Neural crest cell (in vitro differentiated cells): Measurements from ENCODE around the gene NCS1. TPM values are rescaled to one million over a fixed set of nuclear protein-coding genes. Genes with fewer than 3 reads are reported as not detected.

Experiments
- DNase-seq: peaks from one replicate; pipeline ENCODE4 v3.0.0; 2021; ENCODE audit warnings: low read depth, mixed read lengths, low spot score
- H3K27ac Mint-ChIP-seq: one replicate; pipeline ENCODE4 v1.8.0; 2021; ENCODE audit warnings: mild to moderate bottlenecking, mixed read lengths; ENCODE audit not compliant: unreplicated experiment
- H3K27me3 Mint-ChIP-seq: 2 replicates; pipeline ENCODE4 v1.8.0; 2021; ENCODE audit warnings: low read depth, mild to moderate bottlenecking, mixed read lengths
- H3K36me3 Mint-ChIP-seq: 2 replicates; pipeline ENCODE4 v1.8.0; 2021; ENCODE audit warnings: low read depth, mild to moderate bottlenecking, mixed read lengths
- H3K4me1 Mint-ChIP-seq: 2 replicates; pipeline ENCODE4 v1.8.0; 2021; ENCODE audit warnings: mixed read lengths
- H3K4me3 Mint-ChIP-seq: one replicate; pipeline ENCODE4 v1.8.0; 2021; ENCODE audit warnings: mild to moderate bottlenecking, mixed read lengths
- H3K9me3 Mint-ChIP-seq: 2 replicates; pipeline ENCODE4 v1.8.0; 2021; ENCODE audit warnings: mixed read lengths
- CTCF ChIP-seq: fragments of 200-600 bp; sonication (generic); conservative IDR thresholded peaks from 2 replicates; pipeline ENCODE4 v1.5.0; 2021; ENCODE audit warnings: antibody characterized with exemption, mild to moderate bottlenecking
- total RNA-seq: library from RNA; stranded (reverse); gene quantifications from 2 replicates; pipeline ENCODE4 v1.2.1, GENCODE V29; 2021

The NCS1 gene
- total RNA-seq, 1 donor from 2014 or later = 60.1 TPM

GRCh38 chr9:130263601-130264413, 91.6 kb downstream of the NCS1 start:
- Mint-ChIP-seq H3K9me3 (no peaks in the 10 kb centered on the region), H3K36me3 (no peaks in the 10 kb centered on the region), H3K4me3 (no peak overlapping the region), H3K27ac (no peak overlapping the region), H3K27me3 (peaks cover 93% of the 10 kb centered on the region), H3K4me1 (no peaks in the 10 kb centered on the region)
- no peak for DNase-seq
- no peak for TF ChIP-seq CTCF

GRCh38 chr9:130264414-130265350, 92.5 kb downstream of the NCS1 start:
- H3K27ac Mint-ChIP-seq = no peak overlapping the region
- H3K4me1 Mint-ChIP-seq = no peaks in the 10 kb centered on the region
- no peak for TF ChIP-seq CTCF
- no peak overlapping the region for H3K4me3 Mint-ChIP-seq
- H3K27me3 Mint-ChIP-seq = peaks cover 93% of the 10 kb centered on the region
- H3K9me3 Mint-ChIP-seq = no peaks in the 10 kb centered on the region
- H3K36me3 Mint-ChIP-seq = no peaks in the 10 kb centered on the region
- no peak for DNase-seq

- Mint-ChIP-seq H3K36me3 (no peaks in the 10 kb centered on the region), H3K4me1 (no peaks in the 10 kb centered on the region), H3K4me3 (peak within 1 kb of the TSS; percentile 27), H3K27me3 (peaks cover 96% of the 10 kb centered on the region), H3K27ac (no peak within 1 kb of the TSS), H3K9me3 (no peaks in the 10 kb centered on the region)
- no peak for TF ChIP-seq CTCF
- DNase-seq = peak; percentile 28
These were observed 93.4 kb downstream of the NCS1 start, which contains the start of gene HMCN2 for GRCh38 chr9:130265431-130266235. TSS of gene HMCN2 (plus strand) at chr9:130265760. CDS start at chr9:130265879, 119 bp downstream.

- peaks cover 97% of the 10 kb centered on the region for H3K27me3 Mint-ChIP-seq
- H3K4me1 Mint-ChIP-seq = no peaks in the 10 kb centered on the region
- no peaks in the 10 kb centered on the region for H3K9me3 Mint-ChIP-seq
- H3K36me3 Mint-ChIP-seq = no peaks in the 10 kb centered on the region
- no peak for DNase-seq
- no peak for TF ChIP-seq CTCF
- H3K4me3 Mint-ChIP-seq = peak overlapping the region; percentile 27
- H3K27ac Mint-ChIP-seq = no peak overlapping the region
These were observed 94.3 kb downstream of the NCS1 start for GRCh38 chr9:130266236-130267098.
